Neural progenitor cell (in vitro differentiated cells): ENCODE measurements around the gene KAZN. TPM values are rescaled to one million over a fixed set of nuclear protein-coding genes. Genes with fewer than 3 reads are reported as not detected.
A peak's percentile ranks its signal among the peaks of the same experiment; 100 is the strongest.

ENCODE experiments used
- DNase-seq: peaks from one replicate; pipeline ENCODE4 v3.0.0-alpha.2; 2016; ENCODE audit warnings: low spot score
- H2AFZ ChIP-seq: fragments of 200-600 bp; sonication (generic); replicated peaks from 2 replicates; pipeline ENCODE4 v1.6.1; 2016; ENCODE audit warnings: antibody characterized with exemption
- H3F3A ChIP-seq: fragments of 200-600 bp; sonication (generic); 2 replicates; pipeline ENCODE4 v1.6.1; 2016; ENCODE audit warnings: antibody characterized with exemption, low read depth
- H3K27ac ChIP-seq: fragments of 200-600 bp; sonication (generic); 2 replicates; pipeline ENCODE4 v1.5.1; 2016; ENCODE audit warnings: mild to moderate bottlenecking
- H3K27me3 ChIP-seq: fragments of 200-600 bp; sonication (generic); 2 replicates; pipeline ENCODE4 v1.6.1; 2016; ENCODE audit warnings: mild to moderate bottlenecking, moderate library complexity
- H3K36me3 ChIP-seq: fragments of 200-600 bp; sonication (generic); 2 replicates; pipeline ENCODE4 v1.5.1; 2016
- H3K4me1 ChIP-seq: fragments of 200-600 bp; sonication (generic); 2 replicates; pipeline ENCODE4 v1.6.1; 2016; ENCODE audit warnings: mixed run types
- H3K4me2 ChIP-seq: fragments of 200-600 bp; sonication (generic); 2 replicates; pipeline ENCODE4 v1.6.1; 2016
- H3K4me3 ChIP-seq: fragments of 200-600 bp; sonication (generic); 2 replicates; pipeline ENCODE4 v1.5.1; 2016
- H3K79me2 ChIP-seq: fragments of 200-600 bp; sonication (generic); 2 replicates; pipeline ENCODE4 v1.6.1; 2016; ENCODE audit warnings: low read depth
- H3K9ac ChIP-seq: fragments of 200-600 bp; sonication (generic); 2 replicates; pipeline ENCODE4 v1.6.1; 2016
- H3K9me3 ChIP-seq: fragments of 200-600 bp; sonication (generic); 2 replicates; pipeline ENCODE4 v1.5.1; 2016; ENCODE audit warnings: low read depth
- H4K20me1 ChIP-seq: fragments of 200-600 bp; sonication (generic); 2 replicates; pipeline ENCODE4 v1.6.1; 2016; ENCODE audit warnings: low read depth
- H3K27ac Mint-ChIP-seq: 3 replicates; pipeline ENCODE4 v1.8.0; 2021; ENCODE audit warnings: mixed read lengths
- H3K27me3 Mint-ChIP-seq: 2 replicates; pipeline ENCODE4 v1.8.0; 2022; ENCODE audit warnings: low read depth, mild to moderate bottlenecking, inconsistent platforms, moderate library complexity, mixed read lengths; ENCODE audit not compliant: insufficient read depth
- H3K36me3 Mint-ChIP-seq: 3 replicates; pipeline ENCODE4 v1.8.0; 2021; ENCODE audit warnings: mixed read lengths
- H3K4me1 Mint-ChIP-seq: 3 replicates; pipeline ENCODE4 v1.8.0; 2021; ENCODE audit warnings: mixed read lengths
- H3K4me3 Mint-ChIP-seq: 3 replicates; pipeline ENCODE4 v1.8.0; 2021; ENCODE audit warnings: mild to moderate bottlenecking, moderate library complexity, mixed read lengths
- H3K9me3 Mint-ChIP-seq: 3 replicates; pipeline ENCODE4 v1.8.0; 2020; ENCODE audit warnings: mixed read lengths
- CTCF ChIP-seq: fragments of 200-600 bp; sonication (generic); IDR thresholded peaks from 2 replicates; pipeline ENCODE4 v1.5.1; 2017; ENCODE audit warnings: antibody characterized with exemption, mild to moderate bottlenecking
- EZH2 ChIP-seq: fragments of 200-600 bp; sonication (generic); IDR thresholded peaks from 2 replicates; pipeline ENCODE4 v1.6.1; 2017; ENCODE audit warnings: antibody characterized with exemption, mild to moderate bottlenecking, moderate library complexity
- EZH2phosphoT487 ChIP-seq: fragments of 200-600 bp; sonication (generic); IDR thresholded peaks from 2 replicates; pipeline ENCODE4 v1.6.1; 2017; ENCODE audit warnings: antibody characterized with exemption
- total RNA-seq: library from RNA; depleted of rRNA; stranded (reverse); fragments of >200 nt; gene quantifications from 2 replicates; pipeline ENCODE4 v1.2.3, GENCODE V29; 2015; ENCODE audit warnings: low replicate concordance

The KAZN gene
- total RNA-seq, 1 donor from 2014 or later = 6.1 TPM

GRCh38 chr1:14660801-14661200, 62.3 kb downstream of the KAZN start:
- Mint-ChIP-seq H3K27me3 (peaks cover 9% of the 10 kb centered on the region), H3K4me3 (no peak overlapping the region), H3K36me3 (peaks cover 4% of the 10 kb centered on the region), H3K4me1 (peaks cover 30% of the 10 kb centered on the region), H3K9me3 (peaks cover 4% of the 10 kb centered on the region), H3K27ac (peak overlapping the region; percentile 16)
- Histone ChIP-seq H3F3A (no peaks in the 10 kb centered on the region), H3K27ac (no peak overlapping the region), H3K79me2 (no peaks in the 10 kb centered on the region), H3K9ac (no peak overlapping the region), H3K27me3 (no peaks in the 10 kb centered on the region), H3K36me3 (no peaks in the 10 kb centered on the region), H3K9me3 (no peaks in the 10 kb centered on the region), H4K20me1 (no peaks in the 10 kb centered on the region), H3K4me3 (no peak overlapping the region), H3K4me1 (peaks cover 21% of the 10 kb centered on the region), H2AFZ (no peak overlapping the region), H3K4me2 (no peak overlapping the region)
- DNase-seq = no peak
- TF ChIP-seq EZH2 = no peak

DNA sequence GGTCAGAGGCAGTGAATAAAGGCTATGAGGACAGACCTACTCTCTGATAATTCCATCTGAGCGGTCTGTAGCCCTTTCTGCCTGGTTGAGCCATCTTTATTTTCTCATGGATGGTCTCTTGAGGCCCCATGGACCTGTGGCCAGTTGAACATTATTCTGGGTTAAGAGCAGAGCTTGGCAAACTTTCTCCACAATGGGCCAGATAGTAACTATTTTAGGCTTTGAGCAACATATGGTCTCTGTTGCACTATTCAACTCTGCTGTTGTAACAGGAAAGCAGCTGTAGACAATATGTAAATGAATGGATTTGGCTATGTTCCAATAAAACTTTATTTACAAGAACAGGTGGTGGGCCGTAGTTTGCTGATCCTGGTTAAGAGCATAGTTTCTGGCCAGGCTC, 62.7 kb downstream of the KAZN start:
- Mint-ChIP-seq H3K36me3 (peaks cover 4% of the 10 kb centered on the region), H3K4me3 (no peak overlapping the region), H3K9me3 (peaks cover 4% of the 10 kb centered on the region), H3K4me1 (peaks cover 29% of the 10 kb centered on the region), H3K27me3 (peaks cover 9% of the 10 kb centered on the region), H3K27ac (no peak overlapping the region)
- peaks cover 21% of the 10 kb centered on the region for H3K4me1 ChIP-seq
- H3K4me3 ChIP-seq = no peak overlapping the region
- no peaks in the 10 kb centered on the region for H3K79me2 ChIP-seq
- H3K27me3 ChIP-seq = no peaks in the 10 kb centered on the region
- no peak overlapping the region for H3K4me2 ChIP-seq
- no peak overlapping the region for H3K27ac ChIP-seq
- H3K9ac ChIP-seq = no peak overlapping the region
- H3K9me3 ChIP-seq = no peaks in the 10 kb centered on the region
- no peaks in the 10 kb centered on the region for H3F3A ChIP-seq
- TF ChIP-seq CTCF (no peak), EZH2phosphoT487 (no peak), EZH2 (no peak)
- no peaks in the 10 kb centered on the region for H4K20me1 ChIP-seq
- no peaks in the 10 kb centered on the region for H3K36me3 ChIP-seq
- DNase-seq = no peak
- H2AFZ ChIP-seq = no peak overlapping the region

DNA sequence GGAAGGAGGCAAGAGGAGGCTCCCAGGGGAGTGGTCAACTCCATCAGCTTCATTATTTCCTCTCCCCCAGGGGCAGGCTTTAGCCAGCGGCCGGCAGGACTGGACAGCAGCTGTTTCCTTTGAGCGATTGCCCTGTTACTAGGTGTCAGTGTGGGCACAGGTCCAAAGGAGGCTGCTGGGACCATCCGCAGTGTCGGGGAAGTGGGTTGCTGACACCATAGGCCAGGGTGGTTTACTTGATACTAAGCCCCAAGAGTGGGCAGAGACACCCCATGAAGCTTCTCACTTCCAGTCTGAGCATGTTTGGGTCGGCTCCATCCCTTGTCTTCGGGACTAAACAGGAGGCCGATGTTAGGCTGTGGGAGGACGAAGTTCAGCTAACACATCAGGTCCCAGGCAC, 63.6 kb downstream of the KAZN start:
- Mint-ChIP-seq H3K4me1 (peaks cover 34% of the 10 kb centered on the region), H3K27ac (no peak overlapping the region), H3K36me3 (peaks cover 4% of the 10 kb centered on the region), H3K4me3 (no peak overlapping the region), H3K27me3 (peaks cover 6% of the 10 kb centered on the region), H3K9me3 (peaks cover 4% of the 10 kb centered on the region)
- H3K4me3 ChIP-seq = no peak overlapping the region
- no peak for DNase-seq
- no peaks in the 10 kb centered on the region for H3K79me2 ChIP-seq
- H3K27ac ChIP-seq = no peak overlapping the region
- H3K27me3 ChIP-seq = no peaks in the 10 kb centered on the region
- H3F3A ChIP-seq = no peaks in the 10 kb centered on the region
- H2AFZ ChIP-seq = no peak overlapping the region
- no peak overlapping the region for H3K4me2 ChIP-seq
- peaks cover 21% of the 10 kb centered on the region for H3K4me1 ChIP-seq
- no peaks in the 10 kb centered on the region for H4K20me1 ChIP-seq
- no peak overlapping the region for H3K9ac ChIP-seq
- H3K36me3 ChIP-seq = no peaks in the 10 kb centered on the region
- no peak for TF ChIP-seq CTCF
- no peaks in the 10 kb centered on the region for H3K9me3 ChIP-seq

DNA sequence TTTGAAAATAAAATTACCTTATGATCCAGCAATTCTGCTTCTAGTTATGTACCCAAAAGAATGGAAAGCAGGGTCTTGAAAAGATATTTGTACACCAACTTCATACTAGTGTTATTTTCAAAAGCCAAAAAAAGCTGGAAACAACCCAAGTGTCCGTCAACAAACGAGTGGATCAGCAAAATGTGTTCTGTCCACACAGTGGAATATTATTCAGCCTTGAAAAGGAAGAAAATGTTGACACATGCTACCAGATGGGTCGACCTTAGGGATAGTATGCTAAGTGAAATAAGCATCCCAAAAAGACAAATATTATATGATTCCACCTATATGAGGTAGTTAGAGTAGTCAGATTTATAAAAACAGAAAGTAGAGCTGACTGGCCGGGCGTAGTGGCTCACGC, 65.3 kb downstream of the KAZN start:
- Histone ChIP-seq H4K20me1 (no peaks in the 10 kb centered on the region), H3K4me2 (no peak overlapping the region), H3K4me1 (peaks cover 31% of the 10 kb centered on the region), H3K79me2 (no peaks in the 10 kb centered on the region), H3K36me3 (no peaks in the 10 kb centered on the region), H2AFZ (no peak overlapping the region), H3F3A (no peaks in the 10 kb centered on the region), H3K9me3 (no peaks in the 10 kb centered on the region), H3K9ac (no peak overlapping the region), H3K27ac (no peak overlapping the region), H3K4me3 (no peak overlapping the region), H3K27me3 (no peaks in the 10 kb centered on the region)
- no peak overlapping the region for H3K27ac Mint-ChIP-seq
- peaks cover 3% of the 10 kb centered on the region for H3K27me3 Mint-ChIP-seq
- TF ChIP-seq CTCF (no peak), EZH2phosphoT487 (no peak), EZH2 (no peak)
- no peak for DNase-seq
- H3K36me3 Mint-ChIP-seq = peaks cover 4% of the 10 kb centered on the region
- peaks cover 44% of the 10 kb centered on the region for H3K4me1 Mint-ChIP-seq
- H3K4me3 Mint-ChIP-seq = no peak overlapping the region
- peaks cover 4% of the 10 kb centered on the region for H3K9me3 Mint-ChIP-seq
